KBM-7 (cell line): ENCODE results near the gene GRIK4.

Experiments
- DNase-seq: peaks from one replicate; pipeline ENCODE4 v3.0.0-alpha.2; 2015
- in situ Hi-C: fragments of 300-500 bp; cut with MboI; formaldehyde crosslinking; loops from 2 replicates; pipeline ENCODE4 v1.14.3; 2020; ENCODE audit warnings: low sequenced_read_pairs, low pct_unique_long_range_greater_than_20kb, mixed read lengths

The GRIK4 gene

DNA sequence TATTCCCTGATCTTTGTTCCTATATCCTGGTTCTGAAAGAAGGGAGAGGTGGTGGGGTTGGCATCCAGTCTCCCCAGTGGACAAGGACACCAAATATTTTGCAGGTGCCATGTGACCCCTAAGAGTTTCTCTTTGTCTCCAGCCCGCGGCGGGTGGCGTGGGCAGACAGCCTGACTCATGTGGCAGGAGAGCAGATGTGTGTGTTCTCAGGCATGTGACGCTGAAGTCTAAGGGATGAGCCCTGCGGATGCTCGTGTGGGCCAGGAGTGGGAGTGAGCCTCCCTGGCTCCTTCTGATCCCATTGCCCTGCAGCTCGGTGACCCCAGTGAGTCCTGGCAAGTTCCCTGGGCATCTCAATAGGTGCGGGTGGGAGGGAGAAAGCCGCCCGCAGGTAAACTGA, 417.5 kb downstream of the GRIK4 start:
- DNase-seq: no peak
- in situ Hi-C loops: no loop called here

DNA sequence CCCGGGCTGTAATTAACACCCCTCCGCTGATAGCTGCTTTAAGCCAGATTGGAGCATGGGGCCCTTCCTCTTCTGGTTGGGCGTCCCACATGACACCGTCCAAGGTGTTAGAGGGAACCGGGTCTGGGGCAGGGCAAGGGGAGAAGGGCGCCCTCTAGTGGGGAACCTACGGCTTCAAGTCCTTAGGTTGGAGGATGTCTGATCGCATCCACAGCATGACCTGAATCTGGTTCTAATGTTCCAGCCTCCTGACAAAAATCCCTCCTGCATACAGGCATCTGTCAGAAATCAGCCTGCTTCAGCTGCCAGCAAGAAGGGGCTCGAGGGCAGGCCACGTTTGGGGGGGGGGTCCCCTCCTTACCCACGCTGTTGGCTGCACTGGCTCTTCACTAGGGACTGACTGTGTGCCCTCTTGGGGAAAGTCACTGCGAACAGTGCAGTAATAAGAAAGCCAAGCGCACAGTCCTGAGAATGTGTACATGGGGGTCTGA, 418.2 kb downstream of the GRIK4 start:
- peak; percentile 49 for DNase-seq
- in situ Hi-C loops: no loop called here

- no peak for DNase-seq
- in situ Hi-C loops: no loop called here
Measured at GRCh38 chr11:120931057-120931779, 419.7 kb downstream of the GRIK4 start.

DNA sequence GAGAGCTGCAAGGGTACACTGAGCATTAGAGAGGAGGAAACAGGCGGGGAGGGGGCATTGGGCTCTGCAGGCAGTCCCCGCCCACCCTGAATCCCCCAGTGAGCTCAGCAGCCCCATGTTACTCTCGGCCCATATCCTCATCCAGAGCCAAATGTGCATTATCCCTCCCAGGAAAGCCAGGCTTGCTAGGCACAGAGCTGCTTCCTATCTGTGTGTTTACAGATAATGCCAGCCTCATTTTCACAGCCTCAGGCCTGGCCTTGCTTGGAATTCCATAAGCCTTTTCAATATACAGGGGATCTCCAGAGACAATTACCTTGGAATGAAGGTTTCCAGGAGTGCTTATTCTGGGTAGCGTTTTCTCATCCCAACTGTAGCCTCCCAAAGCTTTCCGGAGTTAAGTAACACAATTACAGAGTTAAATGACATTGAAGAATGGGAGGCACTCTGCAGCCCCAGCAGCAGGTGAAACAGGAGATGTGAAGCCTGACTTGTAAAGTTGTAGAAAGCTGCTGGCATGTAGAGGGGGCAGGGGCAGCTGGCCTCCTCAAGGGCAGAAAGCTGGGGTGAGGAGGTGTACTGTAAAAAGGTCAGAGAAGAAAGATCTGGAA, 420.9 kb downstream of the GRIK4 start:
- in situ Hi-C loops: no loop called here
- no peak for DNase-seq

- DNase-seq: no peak
- in situ Hi-C loops: no loop called here
Measured at GRCh38 chr11:120936356-120936755, 424.8 kb downstream of the GRIK4 start.

DNA sequence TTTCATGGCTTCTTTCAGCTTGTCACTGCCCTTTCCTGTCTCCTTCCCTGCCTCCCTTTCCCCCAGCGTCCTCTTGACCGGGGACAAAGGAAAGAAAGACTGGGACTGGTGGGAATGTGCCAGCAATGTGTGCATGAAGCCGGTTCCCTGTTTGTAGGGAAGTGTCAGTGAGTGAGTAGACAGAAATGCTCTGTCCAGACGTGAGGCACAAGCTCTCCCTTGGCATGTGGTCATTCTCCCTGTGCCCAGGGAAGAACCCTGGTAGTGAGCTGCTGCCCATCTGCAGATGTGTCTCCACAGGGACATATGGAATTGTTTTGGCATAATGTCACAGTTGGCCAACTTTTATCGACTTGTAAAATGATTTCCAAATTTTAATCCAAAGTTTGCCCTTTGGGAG, 426.0 kb downstream of the GRIK4 start:
- in situ Hi-C loops: no loop called here
- no peak for DNase-seq

DNA sequence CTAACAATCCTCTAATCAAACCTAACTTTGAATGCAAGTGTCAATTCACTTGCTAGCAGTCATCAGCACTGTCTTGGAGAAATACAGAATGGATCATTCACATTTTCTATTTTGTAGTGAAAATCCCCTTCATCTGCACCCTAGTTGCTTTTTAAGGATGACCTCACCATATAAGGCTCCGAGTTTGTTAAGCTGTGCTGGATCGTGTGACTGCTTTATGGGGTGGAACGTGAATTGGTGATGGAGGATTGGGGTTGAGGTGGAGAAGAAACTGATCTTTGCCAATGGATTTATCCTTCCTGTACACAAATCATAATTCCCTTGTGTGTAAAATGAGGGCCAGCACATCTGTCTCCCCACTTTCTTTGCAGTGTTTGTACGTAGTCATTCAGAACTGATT, 426.7 kb downstream of the GRIK4 start:
- in situ Hi-C loops: no loop called here

DNA sequence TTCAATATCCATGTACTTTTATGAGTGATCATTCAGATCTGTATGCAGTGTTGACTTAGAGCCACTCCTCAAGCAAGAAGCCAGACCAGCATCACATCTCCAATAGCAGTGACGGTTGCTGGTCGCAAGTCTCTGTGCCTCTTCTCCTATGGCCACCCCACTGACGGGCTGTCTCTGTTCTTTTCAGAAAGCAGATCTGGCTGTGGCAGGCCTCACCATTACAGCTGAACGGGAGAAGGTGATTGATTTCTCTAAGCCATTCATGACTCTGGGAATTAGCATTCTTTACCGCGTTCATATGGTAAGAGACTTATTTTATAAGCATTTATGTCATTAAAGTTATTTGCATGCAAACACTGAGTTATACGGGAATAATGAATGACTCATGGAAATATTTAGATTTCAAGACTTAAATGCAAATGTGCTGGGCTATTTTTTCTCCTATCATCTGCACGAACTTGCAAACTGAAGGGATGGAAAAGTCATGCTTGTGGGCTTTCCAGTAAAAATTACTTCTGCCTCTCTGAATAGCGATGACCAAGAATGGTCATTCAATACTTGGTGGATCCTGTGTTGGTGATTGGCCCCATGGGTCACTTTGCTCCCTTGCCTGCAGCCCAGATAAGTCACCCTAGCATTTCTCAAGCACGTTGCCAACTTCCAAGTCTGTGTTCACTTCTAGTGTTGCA, 428.8 kb downstream of the GRIK4 start:
- in situ Hi-C loops: no loop called here

More for the DNA sequence above, 426.7 kb downstream of the GRIK4 start:
- DNase-seq: no peak

GRCh38 chr11:120941000-120941399, 429.5 kb downstream of the GRIK4 start:
- in situ Hi-C loops: no loop called here
- no peak for DNase-seq

More for the DNA sequence above, 428.8 kb downstream of the GRIK4 start:
- no peak for DNase-seq

DNA sequence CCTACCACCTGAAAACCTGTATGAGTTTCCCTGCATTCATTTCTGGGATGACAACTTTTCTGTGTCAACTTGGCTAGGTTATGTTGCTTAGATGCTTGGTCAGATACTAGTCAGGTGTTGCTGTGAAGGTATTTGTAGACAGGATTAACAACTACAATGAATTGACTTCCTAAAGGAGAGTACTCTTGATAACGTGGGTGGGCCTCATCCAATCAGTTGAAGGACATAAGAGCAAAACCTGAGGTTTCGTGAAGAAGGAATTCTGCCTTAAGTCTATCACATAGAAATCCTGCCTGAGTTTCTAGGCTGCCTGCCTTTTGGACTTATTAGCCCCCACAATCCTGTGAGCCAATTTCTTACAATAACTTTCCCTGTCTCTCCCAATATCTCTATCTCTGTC, 431.2 kb downstream of the GRIK4 start:
- in situ Hi-C loops: no loop called here
- no peak for DNase-seq

DNA sequence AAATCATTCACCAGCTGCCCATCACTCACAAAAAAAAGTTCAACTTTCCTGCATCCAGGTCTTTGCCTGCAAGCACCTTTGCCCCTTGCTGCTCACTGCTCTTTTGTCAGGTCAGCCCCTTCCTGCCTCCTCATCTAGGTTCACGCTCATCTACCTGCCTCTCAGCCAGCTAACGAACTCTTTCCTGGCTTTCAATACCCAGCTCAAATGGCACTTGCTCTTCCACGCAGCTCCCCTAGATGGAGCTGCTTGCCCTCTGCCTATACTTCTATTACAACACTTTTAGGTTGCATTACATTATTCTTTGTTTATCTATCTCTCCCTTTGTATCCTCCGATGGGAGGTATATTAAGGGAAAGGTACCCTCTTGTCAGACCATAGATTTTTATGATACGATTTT, 433.5 kb downstream of the GRIK4 start:
- in situ Hi-C loops: no loop called here
- DNase-seq: peak; percentile 24

GRCh38 chr11:120950880-120951279, 439.3 kb downstream of the GRIK4 start:
- no peak for DNase-seq
- in situ Hi-C loops: no loop called here

DNA sequence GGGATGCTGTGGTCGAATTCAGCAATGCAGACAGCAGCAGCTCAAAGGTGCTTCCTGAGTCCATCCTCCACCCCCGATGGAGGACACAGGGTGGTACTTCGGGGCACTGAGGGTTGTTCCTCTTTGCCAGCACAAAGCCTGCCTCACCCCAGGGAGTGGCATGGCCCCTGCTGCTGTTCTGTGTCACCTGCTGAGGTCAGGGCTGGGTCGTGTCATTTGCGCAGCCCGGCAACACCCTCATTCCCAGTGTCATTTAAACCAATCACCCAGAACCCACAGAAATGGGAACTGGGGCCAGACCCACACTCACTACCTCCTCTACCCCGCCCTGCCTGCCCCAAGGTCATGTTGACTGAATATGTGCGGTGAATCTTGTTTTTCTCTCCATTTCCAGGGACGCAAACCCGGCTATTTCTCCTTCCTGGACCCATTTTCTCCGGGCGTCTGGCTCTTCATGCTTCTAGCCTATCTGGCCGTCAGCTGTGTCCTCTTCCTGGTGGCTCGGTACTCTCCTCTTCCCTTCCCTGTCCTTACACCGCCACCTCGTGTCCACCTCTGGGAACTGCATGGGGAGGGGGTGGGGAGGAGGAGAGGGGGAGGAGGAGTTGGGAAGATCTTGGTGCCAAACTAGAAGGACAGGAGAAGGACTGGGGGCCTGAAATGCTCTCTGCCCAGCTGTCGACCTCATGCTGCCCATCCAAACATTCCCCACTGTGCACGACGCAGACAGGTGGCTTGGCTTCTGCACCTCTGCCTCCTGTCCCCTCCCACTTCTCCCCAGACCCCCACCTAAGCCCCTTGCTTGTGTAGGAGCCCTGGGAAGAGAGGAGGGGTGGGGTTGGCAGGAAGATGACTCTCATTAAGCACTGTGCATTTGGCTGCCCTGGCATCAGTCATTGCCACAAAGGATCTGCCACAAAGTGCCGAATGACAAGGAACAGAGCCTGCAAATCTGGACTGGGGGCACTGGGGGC, 441.2 kb downstream of the GRIK4 start:
- in situ Hi-C loops: no loop called here
- DNase-seq: peak; percentile 76

DNA sequence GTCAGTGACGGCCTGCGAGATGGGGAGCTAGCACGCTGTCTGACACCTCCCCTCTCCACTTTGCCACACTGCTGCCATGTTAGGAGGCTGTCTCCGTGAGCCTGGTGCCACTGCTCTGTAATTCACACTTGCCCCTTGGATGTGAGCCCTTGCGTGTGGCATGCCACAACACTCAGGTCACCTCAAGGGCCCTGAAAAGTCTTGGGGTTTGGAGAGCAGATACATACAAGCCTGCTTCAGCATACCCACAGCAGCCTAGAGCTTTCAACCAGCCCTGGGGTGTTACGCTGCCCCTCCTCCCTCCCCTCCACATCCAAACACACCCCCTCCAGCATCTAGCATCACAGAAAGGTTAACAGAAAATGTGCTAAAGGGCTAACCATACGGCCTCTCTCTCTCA, 442.8 kb downstream of the GRIK4 start:
- no peak for DNase-seq
- in situ Hi-C loops: no loop called here

GRCh38 chr11:120956710-120957495, 445.4 kb downstream of the GRIK4 start:
- no peak for DNase-seq
- in situ Hi-C loops: no loop called here

GRCh38 chr11:120958185-120958584, 446.6 kb downstream of the GRIK4 start:
- no peak for DNase-seq
- in situ Hi-C loops: no loop called here

DNA sequence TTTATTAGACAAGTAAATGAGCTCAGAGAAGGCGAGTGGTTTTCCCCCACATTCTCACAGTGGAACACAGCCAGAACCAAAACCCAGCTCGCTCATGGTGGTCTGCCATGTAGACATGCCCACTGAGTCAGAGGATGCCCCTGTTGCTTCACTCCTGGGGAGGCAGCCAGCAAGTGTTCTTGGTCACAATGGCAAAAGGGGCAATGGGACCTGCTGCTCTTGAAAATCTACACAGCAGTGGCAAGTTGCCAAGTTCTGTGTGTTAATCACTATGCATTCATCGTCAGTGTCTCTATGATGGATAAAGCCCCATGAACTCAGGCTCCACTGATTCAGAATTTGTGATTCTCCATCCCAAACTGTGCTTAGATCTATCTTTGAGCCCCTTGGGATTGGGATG, 447.6 kb downstream of the GRIK4 start:
- in situ Hi-C loops: no loop called here

DNA sequence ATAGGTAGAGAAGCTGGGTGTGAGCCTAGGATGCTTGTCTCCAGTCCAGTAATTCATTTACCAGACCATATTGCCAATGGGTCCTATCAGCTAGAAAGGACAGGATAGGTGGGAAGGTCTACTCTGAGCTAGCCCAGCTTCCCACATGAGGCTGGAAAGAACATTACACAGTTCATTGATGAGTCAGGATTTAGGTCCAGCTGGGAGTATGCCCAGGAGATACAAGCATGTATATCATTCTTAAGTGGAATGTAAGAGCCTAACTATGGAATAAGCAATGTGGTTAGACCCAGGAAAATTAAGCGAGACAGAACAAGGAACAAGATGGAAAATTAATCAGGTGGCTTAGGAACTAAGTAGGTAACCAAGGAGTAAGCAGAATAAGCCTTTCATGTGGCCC, 453.3 kb downstream of the GRIK4 start:
- in situ Hi-C loops: no loop called here

More for the DNA sequence above, 447.6 kb downstream of the GRIK4 start:
- DNase-seq: no peak

More for the DNA sequence above, 453.3 kb downstream of the GRIK4 start:
- no peak for DNase-seq
